PC-9 (cell line): ENCODE data around the gene ABAT. TPM values are rescaled to one million over a fixed set of nuclear protein-coding genes. Genes with fewer than 3 reads are reported as not detected.

Source experiments
- BruUV-seq: library from RNA; stranded (reverse); fragments of 400-500 nt; replicated peaks from 2 replicates; lab custom pipeline; 2021; lab: Mats Ljungman, UMichigan
- CTCF ChIA-PET: fragments of 300-600 bp; sonication (Branson Sonifier 250); formaldehyde crosslinking; loops from one replicate; lab custom pipeline; 2022; ENCODE audit warnings: antibody characterized with exemption; lab: Charles Lee
- POLR2A ChIA-PET: fragments of 300-600 bp; sonication (Branson Sonifier 250); formaldehyde crosslinking; loops from one replicate; lab custom pipeline; 2022; ENCODE audit warnings: antibody characterized with exemption; ENCODE audit not compliant: unreplicated experiment; lab: Charles Lee
- DNase-seq, 2 experiments: peaks; one replicate each; pipeline versions ENCODE4 v3.0.0 to v3.0.0-alpha.2; 2015 to 2022; ENCODE audit warnings: mixed read lengths in 1 of 2
- H2AFZ ChIP-seq: fragments of 200-600 bp; sonication (generic); 2 replicates; pipeline ENCODE4 v1.8.1; 2017; ENCODE audit warnings: antibody characterized with exemption
- H3F3A ChIP-seq: fragments of 200-600 bp; sonication (generic); 2 replicates; pipeline ENCODE4 v1.8.1; 2017; ENCODE audit warnings: antibody characterized with exemption, mild to moderate bottlenecking, low read depth; ENCODE audit not compliant: insufficient read depth
- H3K27ac ChIP-seq: fragments of 200-600 bp; sonication (generic); 2 replicates; pipeline ENCODE4 v1.6.1; 2016; ENCODE audit warnings: mixed run types
- H3K27me3 ChIP-seq: fragments of 200-600 bp; sonication (generic); 2 replicates; pipeline ENCODE4 v1.6.1; 2016; ENCODE audit warnings: low read depth, mixed run types; ENCODE audit not compliant: insufficient read depth
- H3K36me3 ChIP-seq: fragments of 200-600 bp; sonication (generic); 2 replicates; pipeline ENCODE4 v1.6.1; 2016; ENCODE audit warnings: low read depth, mixed run types
- H3K4me1 ChIP-seq: fragments of 200-600 bp; sonication (generic); replicated peaks from 2 replicates; pipeline ENCODE4 v1.6.1; 2016; ENCODE audit warnings: mixed run types; ENCODE audit not compliant: insufficient read depth
- H3K4me2 ChIP-seq: fragments of 200-600 bp; sonication (generic); 2 replicates; pipeline ENCODE4 v1.6.1; 2017; ENCODE audit warnings: mixed run types
- H3K4me3 ChIP-seq: fragments of 200-600 bp; sonication (generic); 2 replicates; pipeline ENCODE4 v1.6.1; 2016; ENCODE audit warnings: mixed run types
- H3K79me2 ChIP-seq: fragments of 200-600 bp; sonication (generic); 2 replicates; pipeline ENCODE4 v1.6.1; 2017; ENCODE audit warnings: low read depth, mixed run types
- H3K9me2 ChIP-seq: fragments of 200-600 bp; sonication (generic); 2 replicates; pipeline ENCODE4 v1.8.1; 2017; ENCODE audit warnings: mild to moderate bottlenecking; ENCODE audit not compliant: insufficient read depth
- H3K9me3 ChIP-seq: fragments of 200-600 bp; sonication (generic); 2 replicates; pipeline ENCODE4 v1.8.1; 2016; ENCODE audit warnings: low read depth; ENCODE audit not compliant: insufficient read depth
- H4K20me1 ChIP-seq: fragments of 200-600 bp; sonication (generic); 2 replicates; pipeline ENCODE4 v1.8.1; 2017; ENCODE audit not compliant: insufficient read depth
- CTCF ChIP-seq: fragments of 200-600 bp; sonication (generic); conservative IDR thresholded peaks from 2 replicates; pipeline ENCODE4 v1.6.1; 2017; ENCODE audit warnings: mixed run types, antibody characterized with exemption, mild to moderate bottlenecking, moderate library complexity
- EZH2 ChIP-seq: fragments of 200-600 bp; sonication (generic); IDR thresholded peaks from 2 replicates; pipeline ENCODE4 v1.8.0; 2017; ENCODE audit warnings: antibody characterized with exemption, low read depth
- intact Hi-C: fragments of 100-400 bp; cut with micrococcal nuclease; formaldehyde crosslinking; loops from one replicate; pipeline ENCODE4 v1.10.0; 2022; ENCODE audit not compliant: unreplicated experiment
- total RNA-seq: library from RNA; stranded (reverse); gene quantifications from 2 replicates; pipeline ENCODE4 v1.2.3, GENCODE V29; 2021

ABAT gene
- total RNA-seq, 1 experiment from 2014 or later, result 12.9 TPM

GRCh38 chr16:8708536-8708935, 34.1 kb downstream of the ABAT start:
- POLR2A ChIA-PET, result no interaction called here
- no peak overlapping the region for H2AFZ ChIP-seq
- H3K9me3 ChIP-seq, result no peaks in the 10 kb centered on the region
- no peaks in the 10 kb centered on the region for H3K4me1 ChIP-seq
- no peaks in the 10 kb centered on the region for H3K79me2 ChIP-seq
- H3K4me3 ChIP-seq, result no peak overlapping the region
- H3K27ac ChIP-seq, result no peak overlapping the region
- no peaks in the 10 kb centered on the region for H3K27me3 ChIP-seq
- H3K4me2 ChIP-seq, result no peak overlapping the region
- H3K9me2 ChIP-seq, result no peaks in the 10 kb centered on the region
- H4K20me1 ChIP-seq, result no peaks in the 10 kb centered on the region
- no TSS peak for BruUV-seq
- no peaks in the 10 kb centered on the region for H3F3A ChIP-seq
- CTCF ChIA-PET, result no interaction called here
- H3K36me3 ChIP-seq, result no peaks in the 10 kb centered on the region
- TF ChIP-seq EZH2, result no peak
- TF ChIP-seq CTCF, result no peak
- intact Hi-C loops, result no loop called here
- no peak for DNase-seq

- no peak for TF ChIP-seq EZH2
- no peak for TF ChIP-seq CTCF
- H3K36me3 ChIP-seq, result no peaks in the 10 kb centered on the region
- H3K9me2 ChIP-seq, result no peaks in the 10 kb centered on the region
- no peaks in the 10 kb centered on the region for H3K27me3 ChIP-seq
- DNase-seq, result no peak
- H3K4me1 ChIP-seq, result no peaks in the 10 kb centered on the region
- no peaks in the 10 kb centered on the region for H3K9me3 ChIP-seq
- H3F3A ChIP-seq, result no peaks in the 10 kb centered on the region
- H2AFZ ChIP-seq, result no peak overlapping the region
- H3K4me2 ChIP-seq, result no peak overlapping the region
- CTCF ChIA-PET, result no interaction called here
- H3K27ac ChIP-seq, result no peak overlapping the region
- intact Hi-C loops, result no loop called here
- no peak overlapping the region for H3K4me3 ChIP-seq
- H3K79me2 ChIP-seq, result no peaks in the 10 kb centered on the region
- BruUV-seq, result no TSS peak
- no peaks in the 10 kb centered on the region for H4K20me1 ChIP-seq
- POLR2A ChIA-PET, result no interaction called here
These were observed 38.4 kb downstream of the ABAT start for GRCh38 chr16:8712589-8713361.

- intact Hi-C loops, result no loop called here
- no peaks in the 10 kb centered on the region for H3F3A ChIP-seq
- H3K79me2 ChIP-seq, result no peaks in the 10 kb centered on the region
- no peaks in the 10 kb centered on the region for H3K4me1 ChIP-seq
- CTCF ChIA-PET, result no interaction called here
- H3K9me3 ChIP-seq, result no peaks in the 10 kb centered on the region
- H3K27ac ChIP-seq, result no peak overlapping the region
- no peak for DNase-seq
- H3K36me3 ChIP-seq, result no peaks in the 10 kb centered on the region
- H3K4me3 ChIP-seq, result no peak overlapping the region
- POLR2A ChIA-PET, result no interaction called here
- H2AFZ ChIP-seq, result no peak overlapping the region
- no peaks in the 10 kb centered on the region for H3K9me2 ChIP-seq
- no TSS peak for BruUV-seq
- no peaks in the 10 kb centered on the region for H3K27me3 ChIP-seq
- no peaks in the 10 kb centered on the region for H4K20me1 ChIP-seq
- H3K4me2 ChIP-seq, result no peak overlapping the region
- TF ChIP-seq CTCF (no peak), EZH2 (no peak)
These were observed 39.3 kb downstream of the ABAT start for GRCh38 chr16:8713635-8714172.
